NCI-H2081 treated with DMSO at 0.1 percent for 48 hours (cell line): ENCODE data around the gene CAMKMT.
A peak's percentile ranks its signal among the peaks of the same experiment; 100 is the strongest.

Source experiments
- DNase-seq: peaks from one replicate; lab custom pipeline; 2025; lab: John Stamatoyannopoulos, UW

CAMKMT gene

GRCh38 chr2:44361330-44362206 lies at the start of gene CAMKMT, which contains the start of gene PREPL:
Gene CAMKMT (plus strand): TSS chr2:44361947.
Gene PREPL (minus strand): TSS chr2:44361494. CDS start chr2:44346342, 15,152 bp downstream.
- peak; percentile 92 for DNase-seq

DNA sequence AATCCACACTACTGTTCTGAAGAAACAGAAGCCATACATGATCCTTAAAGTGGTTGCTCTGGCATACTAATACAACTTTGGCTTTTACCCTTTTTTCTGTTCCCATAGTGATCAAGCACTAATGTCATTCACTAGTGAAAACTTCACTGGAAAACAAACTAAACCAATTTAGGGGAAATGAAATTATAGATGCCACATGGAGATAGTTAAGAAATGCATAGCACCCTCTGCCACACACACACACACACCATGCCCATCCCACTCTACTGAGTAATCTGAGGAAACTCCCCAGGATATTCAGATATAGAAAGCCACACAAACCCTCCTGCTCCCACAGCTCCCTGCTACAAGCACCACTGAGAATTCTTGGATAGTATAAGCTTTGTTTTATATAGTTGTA lies 47.4 kb upstream of the CAMKMT start:
- no peak for DNase-seq

GRCh38 chr2:44315945-44316344 lies 45.8 kb upstream of the CAMKMT start:
- DNase-seq = no peak

DNA sequence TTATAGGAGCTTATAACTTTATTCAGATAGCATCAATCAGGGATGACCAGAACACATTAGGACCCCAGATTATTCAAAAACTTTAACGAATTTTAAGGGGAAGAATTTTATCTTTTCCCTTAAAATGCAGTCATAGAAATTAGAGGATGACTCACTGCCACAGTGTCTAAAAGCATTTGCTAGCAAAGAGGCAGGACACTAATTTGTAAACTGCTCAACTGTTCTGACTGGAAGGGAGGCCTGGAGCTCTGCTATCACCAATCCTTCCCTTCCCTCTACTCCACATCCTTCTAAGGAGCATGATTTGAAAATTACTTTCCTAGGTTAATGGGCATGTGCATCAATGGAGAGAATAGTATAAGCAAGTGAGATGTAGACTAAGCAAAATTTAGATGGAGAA lies 40.9 kb upstream of the CAMKMT start:
- DNase-seq = no peak

- no peak for DNase-seq
Measured at GRCh38 chr2:44321360-44321759, 40.4 kb upstream of the CAMKMT start.

GRCh38 chr2:44324971-44325426 lies 36.7 kb upstream of the CAMKMT start:
- no peak for DNase-seq

DNA sequence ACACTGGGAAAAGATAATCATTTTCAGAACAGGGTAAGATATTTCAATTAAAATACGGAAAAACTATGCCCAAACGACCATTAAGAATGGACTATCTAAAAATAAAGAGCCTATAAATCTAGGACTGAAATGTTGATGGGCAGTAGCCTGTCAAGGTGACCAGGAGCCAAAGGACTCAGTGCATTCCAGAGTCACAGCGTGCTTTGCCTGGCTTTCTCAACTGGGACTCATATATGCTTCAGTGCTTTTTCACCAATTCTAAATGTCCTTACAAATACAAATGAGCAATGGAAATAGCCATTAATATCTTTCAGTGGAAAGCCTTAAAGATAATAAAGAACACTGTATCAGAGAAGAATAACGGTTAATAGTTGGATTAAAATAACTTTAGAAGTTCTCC lies 35.9 kb upstream of the CAMKMT start:
- no peak for DNase-seq

GRCh38 chr2:44326548-44327264 lies 35.0 kb upstream of the CAMKMT start:
- no peak for DNase-seq

GRCh38 chr2:44328750-44329149 lies 33.0 kb upstream of the CAMKMT start:
- no peak for DNase-seq

GRCh38 chr2:44329343-44329742 lies 32.4 kb upstream of the CAMKMT start:
- no peak for DNase-seq

- DNase-seq = no peak
Measured at GRCh38 chr2:44330801-44331200, 30.9 kb upstream of the CAMKMT start.

- no peak for DNase-seq
Measured at GRCh38 chr2:44333994-44334393, 27.8 kb upstream of the CAMKMT start.

- no peak for DNase-seq
Measured at GRCh38 chr2:44335806-44336538, 25.8 kb upstream of the CAMKMT start.

- no peak for DNase-seq
Measured at GRCh38 chr2:44342854-44343253, 18.9 kb upstream of the CAMKMT start.

DNA sequence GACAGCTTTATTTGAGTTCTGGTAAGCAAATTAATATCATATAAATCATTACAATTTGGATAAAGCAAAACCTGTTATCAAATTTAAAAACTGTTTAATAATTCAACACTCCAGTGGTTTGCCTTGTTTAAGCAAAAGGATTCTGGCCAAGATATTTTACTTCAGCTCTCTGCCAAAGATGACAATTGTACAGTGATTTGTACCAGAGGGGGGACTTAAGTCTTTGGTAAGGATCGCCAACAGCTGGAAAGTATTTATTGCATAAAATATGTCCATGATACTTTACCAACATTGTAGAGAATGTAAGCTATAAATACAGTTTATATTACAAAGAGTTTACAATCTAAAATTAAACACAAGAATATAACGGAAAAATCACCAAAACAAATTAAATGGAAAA lies 14.2 kb upstream of the CAMKMT start:
- DNase-seq = no peak

GRCh38 chr2:44348400-44348799 lies 13.3 kb upstream of the CAMKMT start:
- DNase-seq = no peak

- DNase-seq = no peak
Measured at GRCh38 chr2:44349506-44349905, 12.2 kb upstream of the CAMKMT start.

GRCh38 chr2:44351088-44351487 lies 10.7 kb upstream of the CAMKMT start:
- DNase-seq = no peak

GRCh38 chr2:44351676-44352075 lies 10.1 kb upstream of the CAMKMT start:
- DNase-seq = no peak

GRCh38 chr2:44352510-44352909 lies 9.2 kb upstream of the CAMKMT start:
- no peak for DNase-seq

- no peak for DNase-seq
Measured at GRCh38 chr2:44354761-44355160, 7.0 kb upstream of the CAMKMT start.

GRCh38 chr2:44358503-44358902 lies 3.2 kb upstream of the CAMKMT start:
- no peak for DNase-seq
